Testis (tissue), 2 donors: Measurements from ENCODE around the gene MEST.

Source experiments
- POLR2A ChIP-seq: fragments of 450-650 bp; IDR thresholded peaks from one replicate; pipeline ENCODE4 v1.6.1; 2017; ENCODE audit warnings: antibody characterized with exemption, mild to moderate bottlenecking, moderate library complexity
- TF ChIP-seq, protein P1 (sequence below), 3 experiments: fragments of 450-650 bp in 2 of 3; fragments of 200-600 bp in 1 of 3; sonication (generic) in 1 of 3; IDR thresholded peaks; one replicate each; pipeline ENCODE4 v1.5.1; 2016 to 2019; ENCODE audit warnings: antibody characterized with exemption in 3 of 3, mild to moderate bottlenecking in 2 of 3, moderate library complexity in 1 of 3

DNA sequence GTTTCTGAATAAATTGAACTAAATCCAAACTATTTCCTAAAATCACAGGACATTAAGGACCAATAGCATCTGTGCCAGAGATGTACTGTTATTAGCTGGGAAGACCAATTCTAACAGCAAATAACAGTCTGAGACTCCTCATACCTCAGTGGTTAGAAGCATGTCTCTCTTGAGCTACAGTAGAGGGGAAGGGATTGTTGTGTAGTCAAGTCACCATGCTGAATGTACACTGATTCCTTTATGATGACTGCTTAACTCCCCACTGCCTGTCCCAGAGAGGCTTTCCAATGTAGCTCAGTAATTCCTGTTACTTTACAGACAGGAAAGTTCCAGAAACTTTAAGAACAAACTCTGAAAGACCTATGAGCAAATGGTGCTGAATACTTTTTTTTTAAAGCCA, 13.9 kb downstream of the MEST start:
- TF ChIP-seq, protein P1, sequence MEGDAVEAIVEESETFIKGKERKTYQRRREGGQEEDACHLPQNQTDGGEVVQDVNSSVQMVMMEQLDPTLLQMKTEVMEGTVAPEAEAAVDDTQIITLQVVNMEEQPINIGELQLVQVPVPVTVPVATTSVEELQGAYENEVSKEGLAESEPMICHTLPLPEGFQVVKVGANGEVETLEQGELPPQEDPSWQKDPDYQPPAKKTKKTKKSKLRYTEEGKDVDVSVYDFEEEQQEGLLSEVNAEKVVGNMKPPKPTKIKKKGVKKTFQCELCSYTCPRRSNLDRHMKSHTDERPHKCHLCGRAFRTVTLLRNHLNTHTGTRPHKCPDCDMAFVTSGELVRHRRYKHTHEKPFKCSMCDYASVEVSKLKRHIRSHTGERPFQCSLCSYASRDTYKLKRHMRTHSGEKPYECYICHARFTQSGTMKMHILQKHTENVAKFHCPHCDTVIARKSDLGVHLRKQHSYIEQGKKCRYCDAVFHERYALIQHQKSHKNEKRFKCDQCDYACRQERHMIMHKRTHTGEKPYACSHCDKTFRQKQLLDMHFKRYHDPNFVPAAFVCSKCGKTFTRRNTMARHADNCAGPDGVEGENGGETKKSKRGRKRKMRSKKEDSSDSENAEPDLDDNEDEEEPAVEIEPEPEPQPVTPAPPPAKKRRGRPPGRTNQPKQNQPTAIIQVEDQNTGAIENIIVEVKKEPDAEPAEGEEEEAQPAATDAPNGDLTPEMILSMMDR (IDR thresholded peaks at IDR 0.05) = no peak
- TF ChIP-seq POLR2A = no peak
